Activated CD4-positive, alpha-beta memory T cell treated with anti-CD3 and anti-CD28 coated beads for 36 hours (primary cell): ENCODE measurements around the gene NUP153. TPM values are rescaled to one million over a fixed set of nuclear protein-coding genes. Genes with fewer than 3 reads are reported as not detected.

Experiments
- CTCF ChIA-PET: fragments of 350-600 bp; sonication (Branson Sonifier 250); formaldehyde crosslinking; loops from one replicate; lab custom pipeline; 2021; ENCODE audit warnings: antibody characterized with exemption, inconsistent platforms; lab: Charles Lee
- POLR2A ChIA-PET: fragments of 350-600 bp; sonication (Branson Sonifier 250); formaldehyde crosslinking; loops from one replicate; lab custom pipeline; 2021; ENCODE audit warnings: antibody characterized with exemption; lab: Charles Lee
- DNase-seq: peaks from one replicate; pipeline ENCODE4 v3.0.0-alpha.2; 2020
- H3K27ac Mint-ChIP-seq: one replicate; pipeline ENCODE4 v1.8.0; 2021; ENCODE audit warnings: mixed read lengths
- H3K27me3 Mint-ChIP-seq: one replicate; pipeline ENCODE4 v1.8.0; 2021; ENCODE audit warnings: mixed read lengths
- H3K36me3 Mint-ChIP-seq: one replicate; pipeline ENCODE4 v1.8.0; 2021; ENCODE audit warnings: mixed read lengths
- H3K4me1 Mint-ChIP-seq: one replicate; pipeline ENCODE4 v1.8.0; 2021; ENCODE audit warnings: low read depth, mixed read lengths
- H3K4me3 Mint-ChIP-seq: one replicate; pipeline ENCODE4 v1.8.0; 2021; ENCODE audit warnings: mild to moderate bottlenecking, mixed read lengths
- H3K9me3 Mint-ChIP-seq: one replicate; pipeline ENCODE4 v1.8.0; 2021; ENCODE audit warnings: mixed read lengths
- intact Hi-C: fragments of 100-400 bp; cut with micrococcal nuclease; formaldehyde crosslinking; loops from one replicate; pipeline ENCODE4 v1.15.1; 2023
- total RNA-seq, 2 experiments: library from RNA; stranded (reverse); gene quantifications; one replicate each; pipeline ENCODE4 v1.2.3, GENCODE V29; 2021

NUP153 gene
- total RNA-seq, 2 experiments from 2014 or later = 72.4 to 78.2 TPM

GRCh38 chr6:17684134-17684533 is 22.6 kb downstream of the NUP153 start:
- H3K4me3 Mint-ChIP-seq = no peak overlapping the region
- H3K27ac Mint-ChIP-seq = no peak overlapping the region
- POLR2A ChIA-PET = no interaction called here
- intact Hi-C loops = no loop called here
- H3K27me3 Mint-ChIP-seq = no peaks in the 10 kb centered on the region
- H3K4me1 Mint-ChIP-seq = peaks cover 57% of the 10 kb centered on the region
- no peaks in the 10 kb centered on the region for H3K9me3 Mint-ChIP-seq
- peaks cover 59% of the 10 kb centered on the region for H3K36me3 Mint-ChIP-seq
- CTCF ChIA-PET = interaction anchor here (1.2 kb wide), 1 partner anchor 120 kb away, joined by 4 read pairs; no protein-coding TSS in a partner anchor
- DNase-seq = no peak

- Mint-ChIP-seq H3K27ac (no peak overlapping the region), H3K9me3 (no peaks in the 10 kb centered on the region), H3K4me3 (no peak overlapping the region), H3K4me1 (peaks cover 63% of the 10 kb centered on the region), H3K36me3 (peaks cover 60% of the 10 kb centered on the region), H3K27me3 (no peaks in the 10 kb centered on the region)
- POLR2A ChIA-PET = no interaction called here
- intact Hi-C loops = no loop called here
- CTCF ChIA-PET = interaction anchor here (1.1 to 1.2 kb wide), 2 partner anchors 18 to 120 kb away, joined by 4 read pairs; no protein-coding TSS in a partner anchor
- no peak for DNase-seq
Measured at GRCh38 chr6:17683428-17683827, 23.3 kb downstream of the NUP153 start.

- ChIA-PET POLR2A (no interaction called here), CTCF (no interaction called here)
- no peak for DNase-seq
- no peaks in the 10 kb centered on the region for H3K9me3 Mint-ChIP-seq
- H3K27ac Mint-ChIP-seq = no peak overlapping the region
- H3K27me3 Mint-ChIP-seq = no peaks in the 10 kb centered on the region
- peaks cover 75% of the 10 kb centered on the region for H3K4me1 Mint-ChIP-seq
- H3K4me3 Mint-ChIP-seq = no peak overlapping the region
- peaks cover 49% of the 10 kb centered on the region for H3K36me3 Mint-ChIP-seq
- intact Hi-C loops = no loop called here
Measured at GRCh38 chr6:17679726-17680125, 27.0 kb downstream of the NUP153 start.

- H3K9me3 Mint-ChIP-seq = no peaks in the 10 kb centered on the region
- no peak overlapping the region for H3K4me3 Mint-ChIP-seq
- intact Hi-C loops = no loop called here
- H3K36me3 Mint-ChIP-seq = peaks cover 46% of the 10 kb centered on the region
- ChIA-PET CTCF (no interaction called here), POLR2A (no interaction called here)
- DNase-seq = no peak
- H3K4me1 Mint-ChIP-seq = peaks cover 66% of the 10 kb centered on the region
- no peaks in the 10 kb centered on the region for H3K27me3 Mint-ChIP-seq
- H3K27ac Mint-ChIP-seq = no peak overlapping the region
Measured at GRCh38 chr6:17677602-17678001, 29.1 kb downstream of the NUP153 start.

GRCh38 chr6:17673543-17674254 is 33.0 kb downstream of the NUP153 start:
- POLR2A ChIA-PET = interaction anchor here (0.7 kb wide), 1 partner anchor 74 kb away, joined by 3 read pairs; the partner anchor contains the start of gene FAM8A1
- intact Hi-C loops = loop anchor here (1.0 to 2.0 kb wide), 4 partner anchors 20 to 73 kb away; partner anchors contain the start of gene FAM8A1
- H3K27me3 Mint-ChIP-seq = no peaks in the 10 kb centered on the region
- DNase-seq = no peak
- H3K27ac Mint-ChIP-seq = peak overlapping the region; percentile 73
- peaks cover 51% of the 10 kb centered on the region for H3K36me3 Mint-ChIP-seq
- peaks cover 35% of the 10 kb centered on the region for H3K4me1 Mint-ChIP-seq
- no peak overlapping the region for H3K4me3 Mint-ChIP-seq
- no peaks in the 10 kb centered on the region for H3K9me3 Mint-ChIP-seq
- CTCF ChIA-PET = interaction anchor here (0.8 kb wide), 1 partner anchor 30 kb away, joined by 5 read pairs; no protein-coding TSS in a partner anchor

- Mint-ChIP-seq H3K9me3 (no peaks in the 10 kb centered on the region), H3K27me3 (no peaks in the 10 kb centered on the region), H3K4me1 (peaks cover 22% of the 10 kb centered on the region), H3K36me3 (peaks cover 58% of the 10 kb centered on the region), H3K4me3 (no peak overlapping the region), H3K27ac (no peak overlapping the region)
- POLR2A ChIA-PET = no interaction called here
- CTCF ChIA-PET = no interaction called here
- DNase-seq = no peak
- intact Hi-C loops = loop anchor here (2.0 kb wide), 1 partner anchor 71 kb away; the partner anchor contains the start of gene FAM8A1
Measured at GRCh38 chr6:17672064-17672718, 34.5 kb downstream of the NUP153 start.

- Mint-ChIP-seq H3K9me3 (no peaks in the 10 kb centered on the region), H3K4me1 (peaks cover 24% of the 10 kb centered on the region), H3K27ac (no peak overlapping the region), H3K36me3 (peaks cover 62% of the 10 kb centered on the region), H3K4me3 (no peak overlapping the region), H3K27me3 (no peaks in the 10 kb centered on the region)
- CTCF ChIA-PET = interaction anchor here (0.8 kb wide), 1 partner anchor 35 kb away, joined by 3 read pairs; no protein-coding TSS in a partner anchor
- no peak for DNase-seq
- POLR2A ChIA-PET = no interaction called here
- intact Hi-C loops = no loop called here
Measured at GRCh38 chr6:17666646-17667045, 40.1 kb downstream of the NUP153 start.

- intact Hi-C loops = no loop called here
- ChIA-PET POLR2A (no interaction called here), CTCF (interaction anchor here (0.6 kb wide), 1 partner anchor 23 kb away, joined by 4 read pairs; no protein-coding TSS in a partner anchor)
- H3K27ac Mint-ChIP-seq = no peak overlapping the region
- DNase-seq = no peak
- H3K4me3 Mint-ChIP-seq = no peak overlapping the region
- H3K36me3 Mint-ChIP-seq = peaks cover 61% of the 10 kb centered on the region
- no peaks in the 10 kb centered on the region for H3K27me3 Mint-ChIP-seq
- H3K9me3 Mint-ChIP-seq = no peaks in the 10 kb centered on the region
- peaks cover 24% of the 10 kb centered on the region for H3K4me1 Mint-ChIP-seq
Measured at GRCh38 chr6:17665132-17665531, 41.6 kb downstream of the NUP153 start.

- intact Hi-C loops = no loop called here
- no peaks in the 10 kb centered on the region for H3K9me3 Mint-ChIP-seq
- no peak overlapping the region for H3K4me3 Mint-ChIP-seq
- CTCF ChIA-PET = no interaction called here
- POLR2A ChIA-PET = no interaction called here
- H3K27me3 Mint-ChIP-seq = no peaks in the 10 kb centered on the region
- H3K36me3 Mint-ChIP-seq = peaks cover 60% of the 10 kb centered on the region
- DNase-seq = no peak
- peaks cover 24% of the 10 kb centered on the region for H3K4me1 Mint-ChIP-seq
- no peak overlapping the region for H3K27ac Mint-ChIP-seq
Measured at GRCh38 chr6:17663226-17663625, 43.5 kb downstream of the NUP153 start.

GRCh38 chr6:17662585-17662984 is 44.1 kb downstream of the NUP153 start:
- DNase-seq = no peak
- ChIA-PET POLR2A (no interaction called here), CTCF (no interaction called here)
- Mint-ChIP-seq H3K27ac (no peak overlapping the region), H3K27me3 (no peaks in the 10 kb centered on the region), H3K4me3 (no peak overlapping the region), H3K9me3 (no peaks in the 10 kb centered on the region), H3K36me3 (peaks cover 58% of the 10 kb centered on the region), H3K4me1 (peaks cover 24% of the 10 kb centered on the region)
- intact Hi-C loops = no loop called here

GRCh38 chr6:17656644-17657043 is 50.1 kb downstream of the NUP153 start:
- H3K27me3 Mint-ChIP-seq = no peaks in the 10 kb centered on the region
- peaks cover 52% of the 10 kb centered on the region for H3K36me3 Mint-ChIP-seq
- no peak overlapping the region for H3K27ac Mint-ChIP-seq
- no peaks in the 10 kb centered on the region for H3K9me3 Mint-ChIP-seq
- ChIA-PET POLR2A (interaction anchor here (2.3 kb wide), 1 partner anchor 38 kb away, joined by 5 read pairs; no protein-coding TSS in a partner anchor), CTCF (no interaction called here)
- no peak overlapping the region for H3K4me3 Mint-ChIP-seq
- DNase-seq = no peak
- H3K4me1 Mint-ChIP-seq = peaks cover 23% of the 10 kb centered on the region
- intact Hi-C loops = no loop called here

- Mint-ChIP-seq H3K27me3 (no peaks in the 10 kb centered on the region), H3K9me3 (no peaks in the 10 kb centered on the region), H3K4me1 (peaks cover 23% of the 10 kb centered on the region), H3K4me3 (no peak overlapping the region), H3K27ac (no peak overlapping the region), H3K36me3 (peaks cover 49% of the 10 kb centered on the region)
- ChIA-PET CTCF (no interaction called here), POLR2A (no interaction called here)
- intact Hi-C loops = no loop called here
- DNase-seq = no peak
Measured at GRCh38 chr6:17656092-17656491, 50.6 kb downstream of the NUP153 start.
